ENCODE measurements around the gene EML3. TPM values are rescaled to one million over a fixed set of nuclear protein-coding genes. Genes with fewer than 3 reads are reported as not detected.
A peak's percentile ranks its signal among the peaks of the same experiment; 100 is the strongest.
"Not testable (repeated sequence)": the region's sequence is repeated elsewhere in the genome, so short reads cannot be mapped to it uniquely, and the experiment has no call there.

The EML3 gene
- total RNA-seq, 1 donor from 2014 or later = 13.1 TPM

DNA sequence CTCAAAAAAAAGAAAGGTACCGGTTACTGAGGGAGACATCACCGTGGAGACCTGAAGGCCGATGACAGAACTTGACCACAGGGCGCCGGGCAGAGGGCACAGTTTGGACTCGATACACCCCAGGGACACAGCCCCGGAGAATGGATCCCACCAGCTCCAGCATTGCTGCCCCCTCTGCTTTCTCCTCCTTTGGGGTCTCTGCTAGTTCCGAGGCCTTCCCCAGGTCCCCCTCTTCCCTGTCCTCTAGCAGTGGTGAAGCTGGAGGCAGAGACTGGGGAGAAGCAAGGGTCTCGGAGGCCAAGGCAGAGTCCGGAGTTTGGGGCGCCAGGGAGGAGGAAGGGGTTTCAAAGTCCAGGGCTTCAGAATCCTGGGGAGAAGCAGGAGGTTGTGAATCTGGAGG, 34.0 kb downstream of the EML3 start:
- peak; percentile 21 for DNase-seq
- no peak for ATAC-seq (ENCODE audit: poor library complexity)
- intact Hi-C loops (cut with DNase I) = no loop called here

DNA sequence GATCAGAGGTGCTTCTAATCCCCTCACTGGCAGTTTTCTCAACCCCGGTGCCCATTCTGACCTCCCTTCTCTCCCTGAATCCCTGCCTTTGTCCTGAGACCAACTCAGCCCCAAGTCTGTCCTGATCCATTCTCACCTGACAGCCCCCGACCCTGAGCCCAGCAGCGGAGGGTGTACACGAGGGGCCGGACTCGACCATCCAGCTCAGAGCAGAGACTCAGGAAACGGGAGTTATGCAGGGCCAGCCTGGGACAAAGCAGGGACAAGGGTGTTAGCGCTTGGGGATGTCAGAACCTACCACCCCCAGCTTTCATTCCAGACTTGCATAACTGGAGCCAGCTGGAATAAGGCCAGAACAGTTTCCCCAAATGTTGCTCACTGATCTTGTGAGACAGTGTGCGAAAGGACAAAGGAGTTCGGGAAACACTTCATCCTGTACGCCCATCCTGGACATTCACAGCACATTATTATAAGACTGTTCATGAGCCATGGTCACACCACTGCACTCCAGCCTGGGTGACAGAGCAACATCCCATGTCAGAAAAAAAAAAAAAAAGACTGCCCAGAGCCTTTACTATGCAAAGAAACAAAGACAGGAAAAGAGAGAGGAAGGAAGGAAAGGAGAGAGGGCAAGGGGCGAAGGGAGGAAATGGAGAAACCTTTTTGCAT, 35.4 kb downstream of the EML3 start:
- intact Hi-C loops (cut with DNase I) = no loop called here
- DNase-seq = peak; percentile 40
- no peak for ATAC-seq (ENCODE audit: poor library complexity)

DNA sequence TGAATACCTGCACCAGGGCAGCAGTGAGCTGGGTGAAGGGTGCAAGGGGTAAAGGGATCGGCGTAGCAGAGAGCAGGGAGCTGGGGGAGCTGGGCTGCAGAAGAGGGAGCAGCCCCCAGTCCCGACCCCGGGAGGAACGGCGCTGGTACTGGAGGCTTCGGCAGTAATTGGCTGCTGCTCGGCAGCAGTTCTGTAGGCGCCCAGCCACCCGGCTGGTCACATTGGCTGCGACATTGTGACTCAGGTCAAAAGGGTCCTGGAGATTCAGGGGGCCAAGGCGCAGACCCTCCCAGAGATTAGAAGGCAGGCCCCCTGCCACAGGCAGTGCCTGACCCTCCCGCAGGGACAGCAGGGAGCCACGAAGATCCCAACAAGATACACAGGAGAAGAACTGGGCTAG, 36.7 kb downstream of the EML3 start:
- intact Hi-C loops (cut with DNase I) = no loop called here
- no peak for ATAC-seq (ENCODE audit: poor library complexity)
- peak; percentile 24 for DNase-seq

DNA sequence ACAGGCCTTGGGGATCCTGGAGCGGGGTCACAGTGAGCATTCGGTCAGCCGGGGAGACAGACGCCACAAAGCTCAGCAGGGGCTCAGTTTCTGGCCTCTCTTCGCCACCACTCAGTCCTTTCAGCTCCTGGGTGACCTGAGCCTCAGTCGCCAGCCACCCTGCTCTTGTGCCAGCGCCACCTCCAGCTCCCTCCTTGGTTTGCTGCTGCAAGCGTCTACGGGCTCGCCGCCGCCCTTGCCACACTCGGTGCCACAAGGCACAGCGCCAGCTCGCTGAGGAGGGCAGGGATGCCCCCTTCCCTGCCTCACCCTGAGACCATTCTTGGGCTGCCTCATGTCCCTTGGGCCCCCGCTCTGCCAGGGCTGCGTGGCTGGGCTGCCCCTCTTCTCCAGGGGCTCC, 37.4 kb downstream of the EML3 start:
- ATAC-seq (ENCODE audit: poor library complexity) (no peak), DNase-seq (peak; percentile 49)
- intact Hi-C loops (cut with DNase I) = no loop called here

DNA sequence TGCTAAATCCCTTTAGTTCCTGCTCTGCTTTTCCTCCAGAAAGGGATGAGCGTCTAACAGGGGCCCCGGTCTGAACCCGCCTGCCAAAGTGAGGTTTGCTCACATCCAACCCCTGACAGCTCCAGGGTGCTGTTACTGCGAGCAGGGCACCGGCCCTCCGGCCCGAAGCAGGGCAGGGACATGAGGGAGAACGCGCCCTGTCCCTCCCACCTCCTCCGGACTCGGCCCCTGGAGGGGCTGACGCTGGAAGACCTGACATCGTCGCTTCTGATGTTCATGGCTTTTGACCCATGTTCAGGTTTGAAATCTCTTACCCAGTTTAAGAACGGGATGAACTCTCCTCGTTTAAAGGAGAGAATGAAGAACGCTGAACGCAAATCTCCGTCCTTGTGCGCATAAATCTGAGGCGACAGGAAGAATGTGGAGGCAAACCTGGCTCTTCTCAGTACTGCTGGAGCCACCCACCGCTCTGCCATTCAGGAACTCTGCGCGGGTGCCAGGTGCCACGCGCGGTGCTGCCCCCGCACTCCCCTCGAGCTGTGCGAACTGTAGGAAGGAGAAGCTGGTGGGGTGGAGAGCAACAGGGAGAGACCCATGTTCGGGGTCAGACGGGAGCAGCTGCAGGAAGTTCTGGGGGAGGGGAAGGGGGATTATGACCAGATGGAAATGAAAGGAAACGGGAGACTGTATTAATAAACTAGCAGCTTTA, 38.1 kb downstream of the EML3 start:
- ATAC-seq (ENCODE audit: poor library complexity) = peak; percentile 23
- intact Hi-C loops (cut with DNase I) = no loop called here

DNA sequence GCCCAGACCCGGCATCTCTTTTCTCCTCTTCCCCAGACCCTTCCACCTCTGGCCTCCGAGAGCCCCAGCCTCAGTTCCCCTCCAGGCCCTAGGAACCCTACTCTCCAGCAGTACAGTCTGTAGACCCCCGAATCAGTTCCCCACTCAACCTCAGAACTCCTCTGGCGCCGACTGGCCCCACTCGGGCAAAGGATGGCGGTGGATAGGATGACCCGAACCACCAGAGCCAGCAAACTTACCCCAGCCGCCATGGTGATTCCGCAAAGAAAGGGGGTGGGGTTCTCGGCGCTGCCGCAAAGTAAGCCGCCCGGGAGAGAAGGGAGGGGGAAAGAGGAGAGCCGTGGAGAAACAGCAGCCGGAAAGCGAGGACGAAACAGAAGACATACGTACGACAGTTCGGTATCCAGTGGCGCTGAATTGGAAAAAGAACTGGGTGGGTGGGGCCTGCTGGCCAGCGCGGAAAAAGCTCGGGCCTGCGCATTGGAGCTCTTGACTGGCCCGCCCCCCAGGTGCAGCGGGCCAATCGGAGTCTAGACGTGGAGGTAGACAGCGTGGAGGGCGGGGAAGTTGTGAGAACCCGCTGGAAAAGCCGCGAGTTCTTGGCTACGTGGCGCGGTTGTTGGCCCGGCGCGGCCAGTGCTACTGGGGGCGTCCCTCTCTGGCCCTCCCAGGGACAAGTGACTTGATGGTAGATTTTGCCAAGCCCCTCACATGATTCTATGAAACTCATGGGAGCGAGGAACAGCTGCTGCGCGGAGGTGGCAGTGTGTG, 38.8 kb downstream of the EML3 start, which contains the start of gene EEF1G:
Gene EEF1G, minus strand, starts transcription at position 300 of the 771 bp plus-strand sequence. Its CDS starts 49 bp downstream, at position 251.
- intact Hi-C loops (cut with DNase I) = no loop called here
- DNase-seq = peak; percentile 98
- ATAC-seq (ENCODE audit: poor library complexity) = peak; percentile 97

More for the DNA sequence above, 38.1 kb downstream of the EML3 start:
- peak; percentile 65 for DNase-seq

DNA sequence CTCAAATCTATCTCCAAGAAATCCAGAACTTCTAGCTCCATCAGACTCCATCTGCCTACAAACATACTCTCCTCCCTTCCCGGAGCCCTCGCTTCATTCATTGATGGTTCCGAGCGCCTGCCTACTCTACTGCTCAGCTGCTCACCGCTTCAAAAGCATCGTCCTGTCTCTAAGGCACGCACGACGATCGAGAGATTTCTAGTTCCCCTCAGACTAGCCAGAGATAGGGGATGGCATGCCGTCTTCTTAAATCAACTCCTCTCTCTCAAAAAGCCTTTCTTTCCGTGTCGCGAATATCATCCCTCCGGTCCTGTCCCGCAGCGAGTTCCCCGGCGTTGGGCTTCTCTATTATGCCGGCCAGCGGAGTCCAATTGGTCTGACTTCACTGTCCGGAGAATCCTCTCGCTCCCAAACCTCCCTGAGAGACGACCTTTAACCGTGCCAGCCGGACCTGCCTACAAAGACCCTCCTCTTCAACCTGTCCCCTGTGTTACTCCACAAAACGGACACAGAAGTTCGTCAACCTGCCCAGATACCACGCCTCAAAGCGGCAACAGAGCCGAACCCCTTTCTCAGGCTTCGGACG, 39.5 kb downstream of the EML3 start:
- ATAC-seq (ENCODE audit: poor library complexity) (peak; percentile 0), DNase-seq (peak; percentile 46)
- intact Hi-C loops (cut with DNase I) = no loop called here

DNA sequence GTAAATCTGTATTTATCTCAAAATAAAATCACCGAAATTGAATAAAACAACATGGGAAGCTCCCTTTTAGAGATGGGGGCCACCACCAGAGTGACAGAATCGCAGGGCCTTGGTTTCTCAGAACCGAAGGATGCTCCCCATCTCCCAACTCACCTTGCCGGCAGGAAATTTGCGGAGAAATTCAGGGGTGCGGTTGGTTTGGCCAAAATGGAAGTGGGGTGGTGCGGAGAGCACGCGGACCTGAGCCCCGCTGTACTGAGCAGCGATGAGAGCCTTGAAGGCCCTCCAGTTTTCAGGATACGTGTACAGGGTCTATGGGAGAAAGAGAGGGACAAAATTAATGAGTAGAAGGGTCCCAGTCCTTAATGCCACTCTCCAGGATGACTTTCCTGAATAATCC, 40.1 kb downstream of the EML3 start:
- intact Hi-C loops (cut with DNase I) = no loop called here
- ATAC-seq (ENCODE audit: poor library complexity) (no peak), DNase-seq (no peak)

DNA sequence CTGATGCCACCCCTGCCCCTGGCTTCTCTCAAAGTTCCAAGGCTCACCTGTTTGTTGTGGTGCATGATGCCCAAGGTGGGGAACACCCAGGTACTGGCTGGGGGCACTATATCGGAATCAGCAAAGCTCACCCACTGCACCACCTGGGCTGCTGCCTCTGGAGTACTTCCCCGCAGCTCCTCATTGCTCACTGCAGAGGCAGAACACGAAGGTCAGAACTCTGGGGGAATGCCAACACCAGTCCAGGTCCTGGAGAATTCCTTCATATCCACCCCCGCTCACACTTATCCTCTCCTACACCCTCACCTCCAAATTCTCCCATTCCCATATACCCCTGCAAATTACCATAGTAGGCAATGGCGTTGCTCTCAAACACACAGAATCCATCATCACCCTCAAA, 41.1 kb downstream of the EML3 start:
- ATAC-seq (ENCODE audit: poor library complexity); intact Hi-C loops (cut with DNase I): not testable (repeated sequence)
- DNase-seq = peak; percentile 17

DNA sequence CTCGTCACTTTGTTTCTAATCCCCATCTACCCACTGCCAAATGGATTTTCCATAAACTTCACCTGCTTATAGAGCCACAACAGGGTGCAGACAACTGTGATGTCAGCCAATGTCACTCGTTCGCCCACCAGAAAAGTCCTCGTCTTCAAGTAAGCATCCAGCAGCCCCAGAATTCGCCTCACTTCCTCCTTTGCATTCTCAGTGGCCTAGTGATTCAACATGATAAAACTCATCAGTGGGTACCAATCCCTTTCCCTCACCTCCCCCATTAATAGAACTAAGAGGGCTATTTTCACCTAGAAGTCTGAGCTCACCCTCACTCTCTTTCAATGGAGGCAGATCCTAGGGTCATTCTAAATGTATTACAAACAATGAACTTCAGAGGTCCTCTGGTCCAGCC, 41.7 kb downstream of the EML3 start:
- ATAC-seq (ENCODE audit: poor library complexity); DNase-seq; intact Hi-C loops (cut with DNase I): not testable (repeated sequence)

DNA sequence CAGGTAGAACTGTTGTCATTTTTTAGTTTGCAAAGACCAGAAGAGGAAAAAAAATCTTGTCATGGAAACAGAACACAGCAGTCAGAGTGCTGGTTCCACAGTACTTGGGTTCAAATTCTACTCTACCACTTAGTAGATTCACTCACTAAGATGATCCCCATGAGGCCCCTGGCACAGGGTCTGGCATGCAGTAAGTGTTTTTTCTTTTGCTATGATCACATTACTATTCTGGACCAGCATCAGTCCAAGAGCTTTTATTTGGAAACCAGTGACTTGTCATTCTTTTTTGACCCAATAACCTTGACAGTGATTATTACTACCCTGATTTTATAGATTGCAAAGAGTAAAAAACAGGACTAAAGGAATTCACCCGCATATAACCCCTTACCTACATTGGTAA, 43.0 kb downstream of the EML3 start:
- DNase-seq = peak; percentile 20
- no peak for ATAC-seq (ENCODE audit: poor library complexity)
- intact Hi-C loops (cut with DNase I) = no loop called here

DNA sequence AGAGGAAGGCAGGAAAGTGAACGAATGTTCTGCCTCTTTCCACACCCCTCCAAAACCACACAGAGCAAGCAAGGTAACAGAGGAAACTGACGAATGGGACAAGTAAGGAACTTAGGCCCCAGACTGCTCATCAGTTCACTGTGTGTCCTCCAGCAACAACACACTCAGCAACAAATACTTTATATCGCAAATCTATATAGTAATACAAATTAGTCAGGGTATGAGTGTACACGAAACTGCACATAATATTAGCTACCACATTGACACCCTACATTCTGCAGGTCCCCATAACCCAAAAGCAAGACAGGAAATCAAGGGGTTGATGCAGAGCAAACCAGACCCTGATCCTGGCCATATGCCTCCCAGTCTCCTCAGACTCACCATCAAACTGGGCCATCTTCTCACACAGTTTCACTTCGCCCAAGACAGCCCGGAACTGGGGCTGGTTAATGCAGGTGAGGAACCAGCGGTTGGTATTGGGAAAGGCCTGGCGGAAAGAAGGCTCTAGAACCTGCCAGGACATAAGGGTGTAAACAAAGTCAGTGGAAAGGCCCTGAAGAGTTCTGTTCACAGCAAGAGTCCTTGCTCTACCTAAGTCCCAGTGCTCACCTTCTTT, 45.4 kb downstream of the EML3 start:
- intact Hi-C loops (cut with DNase I) = no loop called here
- DNase-seq (no peak), ATAC-seq (ENCODE audit: poor library complexity) (no peak)

DNA sequence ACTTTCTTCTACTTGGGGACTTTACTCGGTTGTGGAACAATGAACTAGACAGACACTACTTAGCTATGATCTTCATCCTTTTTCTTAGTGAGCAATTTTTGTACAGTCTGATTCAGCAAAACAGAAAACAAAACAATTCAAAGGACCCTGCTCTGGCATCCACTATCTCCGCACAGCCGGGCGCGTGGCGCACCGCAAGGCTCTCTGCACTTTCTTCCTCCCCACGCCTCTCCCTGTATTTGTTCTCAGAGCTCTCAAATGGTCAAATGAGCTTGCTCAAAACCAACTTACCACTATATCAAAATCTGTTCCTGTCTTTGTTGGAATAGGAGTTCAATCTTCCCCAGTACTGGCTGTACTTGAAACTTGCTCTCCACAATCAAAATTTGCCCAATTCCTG, 46.3 kb downstream of the EML3 start:
- intact Hi-C loops (cut with DNase I) = no loop called here
- DNase-seq (peak; percentile 20), ATAC-seq (ENCODE audit: poor library complexity) (no peak)

DNA sequence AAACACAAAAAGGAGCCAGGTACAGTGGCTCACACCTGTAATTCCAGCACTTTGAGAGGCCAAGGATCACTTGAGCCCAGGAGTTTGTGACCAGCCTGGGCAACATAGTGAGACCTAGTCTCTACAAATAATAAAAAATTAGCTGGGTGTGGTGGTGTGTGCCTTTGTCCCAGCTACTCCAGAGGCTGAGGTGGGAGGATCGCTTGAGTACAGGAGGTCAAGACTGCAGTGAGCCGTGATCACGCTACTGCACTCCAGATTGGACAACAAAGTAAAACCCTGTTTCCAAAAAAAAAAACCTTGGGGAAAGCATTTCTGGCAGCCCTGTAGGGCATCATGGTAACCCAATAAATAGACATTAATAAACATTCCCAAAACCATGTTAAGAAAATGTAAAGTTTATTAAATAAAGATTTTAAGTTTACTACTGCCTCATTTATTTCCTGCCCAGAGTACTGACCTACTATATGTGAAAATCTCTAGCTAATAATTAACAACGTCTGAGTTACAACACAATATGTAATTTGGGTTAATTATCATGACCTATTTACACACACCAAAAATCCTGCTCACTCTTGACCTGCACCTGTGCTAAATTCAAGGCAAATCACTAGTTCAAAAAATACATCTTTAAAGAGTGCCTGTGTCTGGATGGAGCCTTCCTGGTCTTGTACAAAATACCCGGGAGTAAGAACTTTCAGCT, 47.3 kb downstream of the EML3 start:
- no peak for DNase-seq
- intact Hi-C loops (cut with DNase I) = no loop called here
- no peak for ATAC-seq (ENCODE audit: poor library complexity)

DNA sequence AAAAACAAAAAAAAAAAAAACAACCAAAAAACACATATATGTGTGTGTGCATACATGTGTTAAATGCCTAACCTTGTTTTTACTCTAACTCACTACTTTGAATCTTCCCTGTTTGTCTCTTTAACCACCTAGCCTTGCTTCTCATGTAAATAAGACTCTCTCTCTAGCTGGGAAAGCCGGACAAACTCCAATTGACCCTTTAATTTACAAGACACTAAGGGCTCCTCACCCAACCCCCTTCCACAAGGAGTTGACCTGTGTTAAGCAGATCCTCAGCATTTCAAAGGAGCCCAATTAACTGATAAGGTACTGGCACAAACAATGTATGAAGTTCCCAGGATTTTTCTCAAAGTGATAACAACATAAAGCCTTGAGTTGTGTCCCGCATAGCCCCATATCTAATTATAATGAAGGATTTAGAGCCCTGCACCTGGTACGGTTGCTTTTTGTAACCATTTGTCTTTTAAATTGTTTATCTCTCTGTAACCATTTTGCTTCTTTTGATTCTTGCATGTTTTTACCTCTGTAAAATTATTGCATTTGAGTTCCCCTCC, 50.8 kb downstream of the EML3 start:
- intact Hi-C loops (cut with DNase I); DNase-seq; ATAC-seq (ENCODE audit: poor library complexity): not testable (repeated sequence)

DNA sequence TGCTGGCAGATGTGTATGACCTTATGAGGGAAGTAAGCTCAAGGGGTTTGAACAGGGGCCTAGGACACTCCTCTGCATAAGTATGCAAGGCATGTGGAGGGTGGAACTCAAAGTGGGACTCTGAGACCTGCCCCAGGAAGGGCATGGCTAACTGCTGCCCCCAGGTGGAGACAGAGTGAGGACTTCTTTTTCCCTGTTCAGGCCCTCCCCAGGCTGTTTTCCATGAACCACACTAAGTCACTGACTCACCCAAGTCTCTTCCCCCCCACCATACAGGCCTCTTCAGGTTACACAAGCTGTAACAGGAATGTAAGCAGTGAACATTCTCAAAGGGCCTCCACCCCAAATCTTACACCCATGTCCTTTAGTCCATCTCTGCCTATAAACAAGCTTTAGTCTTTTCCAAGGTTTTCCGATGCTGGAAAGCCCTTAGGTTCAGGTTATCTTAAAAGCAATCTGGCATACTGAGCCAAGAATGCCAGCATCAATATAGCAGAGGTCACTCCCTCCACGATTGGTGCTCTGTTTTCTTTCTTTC, 51.9 kb downstream of the EML3 start:
- ATAC-seq (ENCODE audit: poor library complexity) = peak; percentile 87

DNA sequence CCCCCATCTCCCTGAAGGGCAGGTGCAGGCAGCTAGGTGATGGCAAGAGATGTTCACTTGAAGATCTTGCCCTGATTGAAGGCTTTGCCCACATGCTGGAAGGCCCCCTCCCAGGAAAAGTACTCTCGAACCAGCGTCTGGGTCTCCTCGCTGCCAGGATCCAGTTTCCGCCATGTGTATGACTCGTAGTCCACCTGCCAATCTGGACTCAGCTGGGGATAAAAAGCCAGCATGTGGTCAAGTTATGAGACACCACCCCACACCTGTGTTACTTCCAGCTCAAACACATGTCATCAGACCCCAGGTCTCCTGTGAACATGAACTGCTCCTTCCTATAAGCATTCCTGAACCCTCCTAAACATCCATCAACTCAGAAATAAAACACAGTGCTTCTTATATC, 52.9 kb downstream of the EML3 start:
- not testable (repeated sequence) for DNase-seq; ATAC-seq (ENCODE audit: poor library complexity)
- intact Hi-C loops (cut with DNase I) = loop anchor here (5.0 kb wide), 1 partner anchor 137 kb away; no protein-coding TSS in a partner anchor

More for the DNA sequence above, 51.9 kb downstream of the EML3 start:
- intact Hi-C loops (cut with DNase I) = no loop called here
- DNase-seq = peak; percentile 84

Measured in Right ventricle myocardium superior (tissue), 1 donor.